GM12878 (cell line): ENCODE data around the gene TDRD5. TPM values are rescaled to one million over a fixed set of nuclear protein-coding genes. Genes with fewer than 3 reads are reported as not detected.

Source experiments
- ATAC-seq: fragments of 200-7000 bp; cut with Tn5 transposase; 3 replicates; pipeline ENCODE4 v1.9.1; 2020; ENCODE audit warnings: mild to moderate bottlenecking, moderate library complexity
- BruUV-seq: library from RNA; stranded (reverse); fragments of 400-500 nt; replicated peaks from 2 replicates; lab custom pipeline; 2021; lab: Mats Ljungman, UMichigan
- CTCF ChIA-PET: fragments of 300-600 bp; sonication (Branson Sonifier 250); formaldehyde crosslinking; extraction: SDS; loops from one replicate; lab custom pipeline; 2021; ENCODE audit warnings: inconsistent platforms; lab: Yijun Ruan, JAX
- POLR2A ChIA-PET: fragments of 350-600 bp; formaldehyde crosslinking; extraction: SDS; loops from one replicate; lab custom pipeline; 2021; ENCODE audit warnings: inconsistent platforms; lab: Charles Lee
- RAD21 ChIA-PET: fragments of 300-600 bp; sonication (Branson Sonifier 250); formaldehyde crosslinking; loops from one replicate; lab custom pipeline; 2023; ENCODE audit warnings: antibody characterized with exemption; ENCODE audit not compliant: unreplicated experiment; lab: Charles Lee
- SMC1A ChIA-PET: fragments of 300-600 bp; sonication (Branson Sonifier 250); formaldehyde crosslinking; loops from one replicate; lab custom pipeline; 2023; ENCODE audit not compliant: unreplicated experiment, uncharacterized antibody; lab: Charles Lee
- DNase-seq: peaks from one replicate; pipeline ENCODE4 v3.0.0-alpha.2; 2011; ENCODE audit warnings: low read depth, low spot score
- FAIRE-seq: peaks from 3 replicates; lab custom pipeline; 2011; peaks lifted over from hg19 to GRCh38; lab: Jason Lieb, UNC
- H2AFZ ChIP-seq: 2 replicates; pipeline ENCODE4 v1.6.0; 2011; ENCODE audit warnings: low read depth, low read length, control low read depth; ENCODE audit not compliant: control insufficient read depth
- H3K27ac ChIP-seq: 2 replicates; pipeline ENCODE4 v1.5.1; 2011; ENCODE audit warnings: control low read depth; ENCODE audit not compliant: control insufficient read depth, insufficient read depth
- H3K27me3 ChIP-seq, 2 experiments: replicated peaks in 1 of 2; 2 replicates each; pipeline versions ENCODE4 v1.6.0 to v1.6.1; 2011; ENCODE audit warnings: low read length in 1 of 2; ENCODE audit not compliant: control insufficient read depth in 2 of 2, insufficient read depth in 2 of 2
- H3K36me3 ChIP-seq, 2 experiments: 2 replicates each; pipeline ENCODE4 v1.5.1; 2011; ENCODE audit warnings: low read length in 1 of 2; ENCODE audit not compliant: control insufficient read depth in 2 of 2, insufficient read depth in 2 of 2
- H3K4me1 ChIP-seq: 2 replicates; pipeline ENCODE4 v1.6.1; 2011; ENCODE audit warnings: mild to moderate bottlenecking, low read length, moderate library complexity, mixed read lengths; ENCODE audit not compliant: control insufficient read depth, insufficient read depth
- H3K4me2 ChIP-seq: 2 replicates; pipeline ENCODE4 v1.6.0; 2011; ENCODE audit warnings: control low read depth; ENCODE audit not compliant: control insufficient read depth, insufficient read depth
- H3K4me3 ChIP-seq: fragments of 200-600 bp; sonication (generic); 2 replicates; pipeline ENCODE4 v1.5.1; 2016
- H3K79me2 ChIP-seq: 2 replicates; pipeline ENCODE4 v1.6.0; 2011; ENCODE audit warnings: low read length; ENCODE audit not compliant: control insufficient read depth, insufficient read depth
- H3K9ac ChIP-seq: 2 replicates; pipeline ENCODE4 v1.8.0; 2011; ENCODE audit warnings: low read length, control low read depth, mixed read lengths; ENCODE audit not compliant: control insufficient read depth, insufficient read depth
- H3K9me3 ChIP-seq: replicated peaks from 3 replicates; pipeline ENCODE4 v1.5.1; 2011; ENCODE audit warnings: mild to moderate bottlenecking, low read length; ENCODE audit not compliant: control insufficient read depth, insufficient read depth
- H4K20me1 ChIP-seq: 2 replicates; pipeline ENCODE4 v1.6.0; 2011; ENCODE audit not compliant: control insufficient read depth, insufficient read depth
- FOS ChIP-seq: IDR thresholded peaks from 3 replicates; pipeline ENCODE4 v1.6.1; 2011; ENCODE audit warnings: borderline replicate concordance; ENCODE audit not compliant: insufficient read length; ENCODE audit errors: extremely low read depth
- SREBF2 ChIP-seq: IDR thresholded peaks from 2 replicates; pipeline ENCODE4 v1.6.1; 2012; ENCODE audit warnings: mild to moderate bottlenecking, low read length
- in situ Hi-C: fragments of 300-500 bp; cut with MboI; formaldehyde crosslinking; loops from 9 replicates; pipeline ENCODE4 v1.14.3; 2018; ENCODE audit warnings: mixed read lengths
- intact Hi-C: fragments of 100-400 bp; cut with micrococcal nuclease; formaldehyde crosslinking; loops from one replicate; pipeline ENCODE4 v1.14.2; 2022; ENCODE audit not compliant: unreplicated experiment
- polyA plus RNA-seq, 11 experiments: library from polyadenylated mRNA; depleted of rRNA in 4 of 11; unstranded in 6 of 11; stranded (reverse) in 5 of 11; fragments of >200 nt; fragmentation: Nextera tagmentation in 4 of 11; fragmentation: Illumina TruSeq in 1 of 11; extraction: Ambion mirVana in 4 of 11; extraction: Trizol in 1 of 11; gene quantifications; 1 replicate in 1 of 11; 2 replicates in 10 of 11; pipeline versions ENCODE4 v1.2.1 to v1.2.3, GENCODE V29; 2011 to 2016; ENCODE audit warnings: inconsistent platforms in 2 of 11, missing spikeins in 2 of 11, low read depth in 1 of 11
- total RNA-seq, 4 experiments: library from RNA; depleted of rRNA in 3 of 4; stranded (reverse); fragments of >200 nt in 3 of 4; fragmentation: Illumina TruSeq in 1 of 4; extraction: Trizol in 1 of 4; gene quantifications; 2 replicates each; pipeline versions ENCODE4 v1.2.1 to v1.2.3, GENCODE V29; 2013 to 2021
- TF ChIP-seq, protein P1 (sequence below): IDR thresholded peaks from 2 replicates; pipeline ENCODE4 v1.6.1; 2012; ENCODE audit warnings: low read depth, low read length, improper control_type of control experiment
- TF ChIP-seq, protein P2 (sequence below): fragments of 450-650 bp; IDR thresholded peaks from 2 replicates; pipeline ENCODE4 v1.6.1; 2018; ENCODE audit warnings: borderline replicate concordance, mild to moderate bottlenecking; ENCODE audit not compliant: partially characterized antibody
- TF ChIP-seq, protein P3 (sequence below): IDR thresholded peaks from 2 replicates; pipeline ENCODE4 v1.6.1; 2012; ENCODE audit warnings: mild to moderate bottlenecking, low read depth, low read length

TDRD5 gene
- total and polyA plus RNA-seq, 10 of the 15 experiments (the other 5 are each of a cell fraction or from before 2014, with no cell fraction given): 0.01 TPM; not detected in 9

DNA sequence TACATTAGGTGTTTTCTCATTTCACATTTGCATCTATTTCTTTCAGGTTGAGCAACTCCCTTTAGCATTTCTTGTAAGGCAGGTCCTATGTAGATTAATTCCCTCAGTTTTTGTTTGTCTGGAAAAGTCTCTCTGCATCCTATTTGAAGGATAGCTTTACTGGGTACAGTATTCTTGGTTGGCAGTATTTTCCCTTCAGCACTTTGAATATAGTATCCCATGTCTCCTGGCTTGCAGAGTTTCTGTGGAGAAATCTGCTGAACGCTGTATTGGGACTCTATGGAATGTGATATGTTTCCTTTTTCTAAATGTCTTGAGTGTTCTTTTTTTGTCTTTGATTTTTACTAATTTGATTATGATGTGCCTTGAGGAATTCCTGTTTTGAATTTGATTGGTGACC, 122.5 kb downstream of the TDRD5 start (continued):
- TF ChIP-seq SREBF2: no peak

DNA sequence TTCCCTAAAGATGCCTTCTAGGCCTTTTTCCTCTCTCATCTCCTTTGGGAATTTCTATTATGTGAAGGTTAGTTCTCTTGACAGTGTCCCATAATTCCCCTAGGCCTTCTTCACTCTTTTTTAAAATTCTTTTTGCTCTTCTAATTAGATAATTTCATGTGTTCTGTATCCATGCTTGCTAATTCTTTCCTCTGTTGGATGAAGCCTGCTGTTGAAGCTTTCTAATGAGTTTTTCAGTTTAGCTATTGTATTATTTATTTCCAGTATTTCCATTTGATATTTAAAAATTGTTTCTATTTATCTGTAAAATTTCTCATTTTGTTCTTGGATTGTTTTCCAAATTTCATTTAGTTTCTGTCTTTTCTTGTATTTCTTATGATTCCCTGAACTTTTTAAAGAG, 123.0 kb downstream of the TDRD5 start:
- no peak overlapping the region for H3K9ac ChIP-seq
- POLR2A ChIA-PET: no interaction called here
- no peak overlapping the region for H2AFZ ChIP-seq
- no peaks in the 10 kb centered on the region for H3K36me3 ChIP-seq
- TF ChIP-seq, protein P1, sequence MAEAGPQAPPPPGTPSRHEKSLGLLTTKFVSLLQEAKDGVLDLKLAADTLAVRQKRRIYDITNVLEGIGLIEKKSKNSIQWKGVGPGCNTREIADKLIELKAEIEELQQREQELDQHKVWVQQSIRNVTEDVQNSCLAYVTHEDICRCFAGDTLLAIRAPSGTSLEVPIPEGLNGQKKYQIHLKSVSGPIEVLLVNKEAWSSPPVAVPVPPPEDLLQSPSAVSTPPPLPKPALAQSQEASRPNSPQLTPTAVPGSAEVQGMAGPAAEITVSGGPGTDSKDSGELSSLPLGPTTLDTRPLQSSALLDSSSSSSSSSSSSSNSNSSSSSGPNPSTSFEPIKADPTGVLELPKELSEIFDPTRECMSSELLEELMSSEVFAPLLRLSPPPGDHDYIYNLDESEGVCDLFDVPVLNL: no peak
- no peak for TF ChIP-seq FOS
- TF ChIP-seq, all 136 proteins: peak for 0
- CTCF ChIA-PET: interaction anchor here (0.9 to 18.4 kb wide), 3 partner anchors 8 to 99 kb away, joined by 3 to 938 read pairs (median 3); no protein-coding TSS in a partner anchor
- SMC1A ChIA-PET: no interaction called here
- no peak for DNase-seq
- Histone ChIP-seq H3K27me3 (no peaks in the 10 kb centered on the region), H3K4me3 (no peak overlapping the region), H3K4me2 (no peak overlapping the region), H3K79me2 (no peaks in the 10 kb centered on the region), H3K27ac (no peak overlapping the region), H4K20me1 (no peaks in the 10 kb centered on the region), H3K9me3 (peaks cover 2% of the 10 kb centered on the region), H3K4me1 (no peaks in the 10 kb centered on the region)
- BruUV-seq: no TSS peak
- RAD21 ChIA-PET: interaction anchor here (0.7 kb wide), 1 partner anchor 10 kb away, joined by 3 read pairs; no protein-coding TSS in a partner anchor
- in situ Hi-C loops: loop anchor here (5.0 kb wide), 1 partner anchor 93 kb away; no protein-coding TSS in a partner anchor
- no peak for ATAC-seq
- intact Hi-C loops: no loop called here
- FAIRE-seq: no peak

DNA sequence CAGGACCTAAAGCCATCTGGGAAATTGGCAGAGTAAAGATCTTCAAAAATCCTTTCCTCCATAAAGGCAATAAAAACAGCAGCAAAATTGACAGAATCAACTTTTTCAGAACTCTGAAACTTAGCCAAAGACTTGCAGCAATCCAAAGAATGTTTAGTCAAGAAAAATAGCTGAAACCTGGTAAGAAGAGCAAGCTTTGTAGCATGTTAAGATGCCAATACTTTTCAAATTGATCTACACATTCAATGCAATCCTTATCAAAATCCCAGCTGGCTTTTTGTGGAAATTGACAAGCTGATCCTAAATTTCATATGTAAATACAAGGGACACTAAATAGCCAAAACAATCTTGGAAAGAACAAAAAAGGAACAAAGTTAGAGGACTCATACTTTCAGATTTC, 127.6 kb downstream of the TDRD5 start:
- Histone ChIP-seq H3K9me3 (no peaks in the 10 kb centered on the region; the same call in none of the 3 replicates), H3K27ac (no peak overlapping the region), H3K4me1 (no peaks in the 10 kb centered on the region), H3K36me3 (no peaks in the 10 kb centered on the region), H3K79me2 (no peaks in the 10 kb centered on the region), H4K20me1 (no peaks in the 10 kb centered on the region), H3K9ac (no peak overlapping the region), H3K4me3 (no peak overlapping the region), H2AFZ (no peak overlapping the region), H3K27me3 (no peaks in the 10 kb centered on the region), H3K4me2 (no peak overlapping the region)
- DNase-seq: no peak
- BruUV-seq: no TSS peak
- FAIRE-seq: no peak
- SMC1A ChIA-PET: interaction anchor here (1.1 to 2.4 kb wide), 3 partner anchors 10 to 90 kb away, joined by 3 to 7 read pairs (median 5); no protein-coding TSS in a partner anchor
- no peak for ATAC-seq
- CTCF ChIA-PET: interaction anchor here (2.1 to 2.4 kb wide), 3 partner anchors 13 to 96 kb away, joined by 12 to 17 read pairs (median 12); no protein-coding TSS in a partner anchor
- RAD21 ChIA-PET: interaction anchor here (1.4 kb wide), 1 partner anchor 95 kb away, joined by 4 read pairs; no protein-coding TSS in a partner anchor
- in situ Hi-C loops: loop anchor here (5.0 kb wide), 1 partner anchor 88 kb away; no protein-coding TSS in a partner anchor
- POLR2A ChIA-PET: no interaction called here
- intact Hi-C loops: no loop called here
- TF ChIP-seq, protein P2, sequence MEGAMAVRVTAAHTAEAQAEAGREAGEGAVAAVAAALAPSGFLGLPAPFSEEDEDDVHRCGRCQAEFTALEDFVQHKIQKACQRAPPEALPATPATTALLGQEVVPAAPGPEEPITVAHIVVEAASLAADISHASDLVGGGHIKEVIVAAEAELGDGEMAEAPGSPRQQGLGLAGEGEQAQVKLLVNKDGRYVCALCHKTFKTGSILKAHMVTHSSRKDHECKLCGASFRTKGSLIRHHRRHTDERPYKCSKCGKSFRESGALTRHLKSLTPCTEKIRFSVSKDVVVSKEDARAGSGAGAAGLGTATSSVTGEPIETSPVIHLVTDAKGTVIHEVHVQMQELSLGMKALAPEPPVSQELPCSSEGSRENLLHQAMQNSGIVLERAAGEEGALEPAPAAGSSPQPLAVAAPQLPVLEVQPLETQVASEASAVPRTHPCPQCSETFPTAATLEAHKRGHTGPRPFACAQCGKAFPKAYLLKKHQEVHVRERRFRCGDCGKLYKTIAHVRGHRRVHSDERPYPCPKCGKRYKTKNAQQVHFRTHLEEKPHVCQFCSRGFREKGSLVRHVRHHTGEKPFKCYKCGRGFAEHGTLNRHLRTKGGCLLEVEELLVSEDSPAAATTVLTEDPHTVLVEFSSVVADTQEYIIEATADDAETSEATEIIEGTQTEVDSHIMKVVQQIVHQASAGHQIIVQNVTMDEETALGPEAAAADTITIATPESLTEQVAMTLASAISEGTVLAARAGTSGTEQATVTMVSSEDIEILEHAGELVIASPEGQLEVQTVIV: no peak
- TF ChIP-seq, protein P3, sequence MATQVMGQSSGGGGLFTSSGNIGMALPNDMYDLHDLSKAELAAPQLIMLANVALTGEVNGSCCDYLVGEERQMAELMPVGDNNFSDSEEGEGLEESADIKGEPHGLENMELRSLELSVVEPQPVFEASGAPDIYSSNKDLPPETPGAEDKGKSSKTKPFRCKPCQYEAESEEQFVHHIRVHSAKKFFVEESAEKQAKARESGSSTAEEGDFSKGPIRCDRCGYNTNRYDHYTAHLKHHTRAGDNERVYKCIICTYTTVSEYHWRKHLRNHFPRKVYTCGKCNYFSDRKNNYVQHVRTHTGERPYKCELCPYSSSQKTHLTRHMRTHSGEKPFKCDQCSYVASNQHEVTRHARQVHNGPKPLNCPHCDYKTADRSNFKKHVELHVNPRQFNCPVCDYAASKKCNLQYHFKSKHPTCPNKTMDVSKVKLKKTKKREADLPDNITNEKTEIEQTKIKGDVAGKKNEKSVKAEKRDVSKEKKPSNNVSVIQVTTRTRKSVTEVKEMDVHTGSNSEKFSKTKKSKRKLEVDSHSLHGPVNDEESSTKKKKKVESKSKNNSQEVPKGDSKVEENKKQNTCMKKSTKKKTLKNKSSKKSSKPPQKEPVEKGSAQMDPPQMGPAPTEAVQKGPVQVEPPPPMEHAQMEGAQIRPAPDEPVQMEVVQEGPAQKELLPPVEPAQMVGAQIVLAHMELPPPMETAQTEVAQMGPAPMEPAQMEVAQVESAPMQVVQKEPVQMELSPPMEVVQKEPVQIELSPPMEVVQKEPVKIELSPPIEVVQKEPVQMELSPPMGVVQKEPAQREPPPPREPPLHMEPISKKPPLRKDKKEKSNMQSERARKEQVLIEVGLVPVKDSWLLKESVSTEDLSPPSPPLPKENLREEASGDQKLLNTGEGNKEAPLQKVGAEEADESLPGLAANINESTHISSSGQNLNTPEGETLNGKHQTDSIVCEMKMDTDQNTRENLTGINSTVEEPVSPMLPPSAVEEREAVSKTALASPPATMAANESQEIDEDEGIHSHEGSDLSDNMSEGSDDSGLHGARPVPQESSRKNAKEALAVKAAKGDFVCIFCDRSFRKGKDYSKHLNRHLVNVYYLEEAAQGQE: no peak
